ENCODE data around the gene GIGYF2.

The GIGYF2 gene

DNA sequence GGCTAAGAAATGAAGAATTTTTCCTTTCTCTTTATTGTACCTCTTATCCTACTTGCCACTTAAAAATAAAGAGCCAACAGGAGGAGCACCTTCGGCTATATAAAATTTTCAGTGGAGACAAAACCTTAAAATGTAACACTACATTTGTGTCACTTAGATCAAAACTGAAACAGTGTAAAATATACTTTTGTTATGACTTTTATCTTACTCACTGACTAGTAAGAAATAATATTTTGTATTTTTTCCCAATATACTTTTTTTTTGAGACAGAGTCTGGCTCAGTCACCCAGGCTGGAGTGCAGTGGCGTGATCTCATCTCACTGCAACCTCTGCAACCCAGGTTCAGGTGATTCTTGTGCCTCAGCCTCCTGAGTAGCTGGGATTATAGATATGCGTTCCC, 50.9 kb downstream of the GIGYF2 start:
- no peak for DNase-seq (ENCODE audit: low read depth in 1 of 2, low spot score in 1 of 2)

DNA sequence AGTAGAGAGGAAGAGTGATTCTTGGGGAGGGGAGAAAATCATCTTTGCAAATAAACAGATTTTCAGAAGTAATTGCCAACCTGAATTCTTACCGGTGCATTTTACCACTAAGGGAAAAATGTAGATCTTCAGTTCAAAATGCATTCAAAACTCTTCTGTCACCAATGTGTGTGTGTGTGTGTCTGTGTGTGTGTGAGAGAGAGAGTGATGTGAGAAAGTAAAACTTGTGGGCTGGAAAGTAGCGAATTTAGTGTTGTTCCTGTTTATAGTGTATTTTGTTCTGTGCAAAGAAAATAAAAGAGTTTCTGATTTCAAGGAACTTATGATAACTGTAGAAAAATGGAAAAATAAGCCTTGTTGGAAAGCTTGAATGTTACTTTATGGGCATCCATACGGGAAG, 52.2 kb downstream of the GIGYF2 start:
- DNase-seq (ENCODE audit: low read depth in 1 of 2, low spot score in 1 of 2): no peak

DNA sequence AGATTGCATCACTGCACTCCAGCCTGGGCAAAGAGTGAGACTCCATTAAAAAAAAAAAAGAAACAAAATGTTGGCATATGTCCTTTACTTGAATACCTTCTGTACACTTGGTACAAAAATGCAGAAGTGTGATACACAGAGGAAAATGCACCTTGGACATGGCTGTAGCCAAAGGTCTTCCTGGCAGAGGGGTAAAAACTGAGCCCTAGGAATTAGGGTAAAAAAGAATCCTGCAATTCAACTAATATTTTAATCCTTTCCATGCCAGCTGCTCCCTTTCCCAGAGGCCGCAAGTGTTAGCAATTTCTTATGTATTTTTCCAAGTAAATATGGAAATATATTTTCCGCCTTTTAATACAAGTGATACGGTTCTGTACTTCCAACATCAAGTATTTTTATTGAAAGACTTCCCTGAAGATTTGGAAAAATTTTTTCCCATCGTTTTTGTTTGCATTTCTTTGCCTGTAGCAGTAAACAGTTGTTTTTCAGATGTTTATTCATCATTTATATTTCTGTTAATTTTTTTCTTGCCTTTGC, 53.1 kb downstream of the GIGYF2 start:
- no peak for DNase-seq (ENCODE audit: low read depth in 1 of 2, low spot score in 1 of 2)

DNA sequence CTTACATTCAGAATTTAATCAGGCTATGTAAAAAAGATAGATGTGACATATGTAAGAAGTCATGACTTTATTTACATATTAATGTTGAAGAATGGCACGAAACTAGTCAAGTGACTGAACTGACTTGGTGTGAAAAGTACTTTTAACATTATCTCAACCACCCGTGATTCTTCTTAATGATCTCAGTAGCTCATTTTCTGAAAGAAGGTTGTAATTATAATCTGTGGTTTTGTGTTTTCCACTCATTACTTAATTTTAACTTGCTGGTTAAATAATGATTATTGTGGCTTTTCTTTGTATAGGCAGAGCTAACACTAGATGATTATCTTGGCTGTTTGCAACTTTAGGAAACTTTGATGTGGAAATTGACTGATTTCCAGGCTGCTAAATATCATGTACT, 60.8 kb downstream of the GIGYF2 start:
- no peak for DNase-seq (ENCODE audit: low read depth in 1 of 2, low spot score in 1 of 2)

DNA sequence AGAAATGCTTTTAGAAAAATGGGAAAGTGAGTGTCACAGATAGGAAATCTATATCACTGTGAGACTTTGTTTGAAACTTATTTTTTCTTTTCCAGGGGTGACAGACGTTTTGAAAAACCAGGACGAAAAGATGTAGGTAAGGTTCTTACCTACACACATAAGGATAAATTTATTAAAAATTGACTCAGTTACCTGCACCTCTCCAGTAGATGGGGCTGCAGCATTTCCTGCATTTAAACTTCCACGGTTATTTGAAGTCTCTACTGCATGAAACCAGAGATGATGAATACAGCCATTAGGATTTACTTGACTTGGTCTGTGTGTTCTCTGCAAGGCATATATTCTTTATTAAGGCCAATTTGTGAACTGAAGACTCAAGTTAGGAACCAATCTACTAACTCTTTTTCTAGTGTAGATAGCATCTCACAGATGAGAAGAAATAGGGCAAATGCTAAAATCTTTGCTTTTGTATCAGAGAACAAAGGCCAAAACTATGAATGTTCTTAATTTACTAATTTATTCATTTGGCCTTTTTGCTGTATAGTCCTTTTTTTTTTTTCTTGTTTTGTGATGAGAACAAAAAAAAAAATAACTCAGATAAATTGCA, 64.3 kb downstream of the GIGYF2 start:
- DNase-seq (ENCODE audit: low read depth in 1 of 2, low spot score in 1 of 2): no peak

DNA sequence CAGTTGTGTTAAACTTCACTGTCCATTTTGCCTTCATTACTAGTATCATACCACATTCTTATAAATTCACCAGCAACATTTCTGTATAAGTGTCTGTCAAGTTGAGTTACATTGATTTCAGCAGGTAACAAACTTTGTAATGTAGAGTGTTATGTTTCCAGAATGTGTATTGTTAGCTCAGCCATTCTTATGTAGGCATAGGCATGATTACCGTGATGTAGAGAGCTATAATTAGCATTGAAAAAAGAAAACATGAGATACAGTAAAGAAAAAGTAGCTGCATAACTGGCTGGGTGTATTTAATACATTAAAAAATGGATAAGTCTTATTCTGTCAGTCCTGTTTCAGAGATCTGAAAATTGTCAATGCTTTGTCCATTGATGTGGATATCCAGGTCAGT, 70.7 kb downstream of the GIGYF2 start:
- no peak for DNase-seq (ENCODE audit: low read depth in 1 of 2, low spot score in 1 of 2)

DNA sequence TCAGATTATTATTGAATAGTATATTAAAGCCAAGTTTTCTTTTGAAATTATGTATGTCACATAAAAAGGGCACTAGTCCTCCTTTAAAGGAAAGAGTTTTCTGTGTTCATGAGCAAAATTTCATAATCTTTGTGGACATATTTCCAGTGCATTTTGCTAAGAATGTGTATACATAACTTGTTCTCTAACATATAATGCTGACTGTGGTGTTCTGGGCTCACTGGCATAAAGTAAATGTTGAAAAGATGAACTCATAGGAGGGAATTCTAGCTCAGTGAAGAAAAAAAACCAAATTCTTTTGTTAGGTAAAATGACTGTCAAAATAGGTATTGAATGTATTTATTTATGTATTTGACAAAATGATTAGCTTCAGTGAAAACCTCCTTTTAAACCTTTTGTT, 73.1 kb downstream of the GIGYF2 start:
- no peak for DNase-seq (ENCODE audit: low read depth in 1 of 2, low spot score in 1 of 2)

DNA sequence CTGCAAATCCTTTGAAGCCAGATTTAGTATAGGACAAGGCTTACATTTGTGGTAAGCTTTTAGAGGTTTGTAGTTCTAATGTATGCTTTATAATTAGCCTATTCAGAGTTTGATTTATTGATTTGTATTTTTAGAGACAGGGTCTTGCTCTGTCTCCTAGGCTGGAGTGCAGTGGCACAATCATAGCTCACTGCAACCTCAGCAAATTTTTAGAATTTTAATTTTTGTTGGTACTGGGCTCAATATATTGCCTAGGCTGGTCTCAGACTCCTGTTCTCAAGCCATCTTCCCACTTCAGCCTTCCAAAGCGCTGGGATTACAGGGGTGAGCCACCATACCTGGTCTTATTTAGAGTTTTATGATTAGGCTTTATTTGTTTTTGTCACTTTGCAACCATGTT, 74.7 kb downstream of the GIGYF2 start:
- DNase-seq (ENCODE audit: low read depth in 1 of 2, low spot score in 1 of 2): no peak

DNA sequence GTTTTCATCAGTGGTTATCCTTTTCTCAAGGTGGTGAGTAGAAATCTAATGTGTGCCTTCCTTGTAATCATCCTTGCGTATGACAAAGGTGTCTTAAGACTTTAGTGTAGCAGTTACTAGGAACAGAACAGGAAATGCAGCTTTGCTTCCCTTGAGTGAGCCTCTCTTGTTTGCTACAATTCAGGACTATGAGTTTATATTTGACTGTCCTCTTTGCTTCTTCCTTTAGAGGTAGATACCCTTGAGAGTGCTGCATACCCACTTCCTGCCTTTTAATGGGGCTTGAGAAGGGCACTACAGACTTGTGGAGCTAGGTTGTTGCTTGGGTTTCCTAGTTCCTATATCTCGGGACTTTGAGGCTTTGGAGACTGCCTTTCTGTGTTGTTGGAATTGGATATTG, 75.4 kb downstream of the GIGYF2 start:
- DNase-seq (ENCODE audit: low read depth in 1 of 2, low spot score in 1 of 2): no peak

DNA sequence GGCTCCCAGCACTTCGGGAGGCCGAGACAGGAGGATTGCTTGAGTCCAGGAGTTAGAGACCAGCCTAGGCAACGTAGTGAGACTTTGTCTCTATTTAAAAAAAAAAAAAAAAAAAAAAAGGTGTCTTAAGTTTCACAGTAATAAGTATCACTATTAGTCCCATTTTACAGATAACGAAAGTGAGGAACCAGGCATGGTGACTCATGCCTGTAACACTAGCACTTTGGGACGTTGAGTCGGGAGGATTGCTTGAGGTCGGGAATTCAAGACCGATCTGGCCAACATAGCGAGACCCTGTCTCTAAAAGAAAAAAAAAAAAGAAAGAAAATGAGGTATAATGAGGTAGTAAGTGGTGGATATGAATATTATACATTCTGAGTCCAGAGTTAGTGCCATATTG, 76.7 kb downstream of the GIGYF2 start:
- no peak for DNase-seq (ENCODE audit: low read depth in 1 of 2, low spot score in 1 of 2)

DNA sequence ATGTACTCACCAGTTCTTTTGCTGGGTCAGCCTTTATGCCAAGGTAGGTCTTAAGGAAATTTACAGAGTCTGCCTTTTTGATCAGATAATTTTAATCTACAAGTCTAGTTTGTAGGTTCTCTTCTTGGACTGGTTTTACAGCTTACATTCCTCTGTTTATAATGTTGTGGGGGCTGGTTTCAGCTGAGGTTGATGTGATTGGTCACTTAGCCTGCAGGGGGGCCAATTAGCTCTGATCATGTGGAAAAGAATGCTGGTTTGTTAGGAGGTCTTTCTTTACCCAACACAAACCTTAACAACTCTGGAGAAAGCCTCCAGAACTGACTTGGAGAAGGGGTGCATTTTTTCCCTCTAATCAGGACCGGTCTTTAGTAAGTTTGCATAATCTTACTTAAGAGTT, 79.3 kb downstream of the GIGYF2 start, which contains the start of gene KCNJ13:
Gene KCNJ13 (minus strand): TSS at position 131 of the 400 bp plus-strand sequence. CDS start 5,203 bp downstream, outside the sequence.
- no peak for DNase-seq (ENCODE audit: low read depth in 1 of 2, low spot score in 1 of 2)

DNA sequence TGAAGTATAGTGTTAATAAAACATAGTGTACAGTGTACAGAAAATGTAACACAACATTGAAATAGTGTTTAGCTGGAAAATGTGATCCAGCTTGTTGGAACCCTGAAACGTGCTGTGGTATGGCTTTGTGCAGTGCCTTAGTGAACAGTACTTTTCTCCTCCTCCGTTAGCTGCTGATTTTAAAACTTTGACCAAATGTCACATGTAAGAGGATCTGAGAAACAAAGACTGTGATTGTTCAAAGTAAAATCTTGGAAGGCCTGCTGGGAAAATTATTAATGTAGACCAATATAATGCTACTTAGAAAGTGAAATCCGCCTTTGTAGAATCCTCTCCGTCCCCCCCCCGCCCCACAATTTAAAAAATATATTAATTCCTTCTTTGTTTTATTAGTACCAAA, 80.1 kb downstream of the GIGYF2 start:
- DNase-seq (ENCODE audit: low read depth in 1 of 2, low spot score in 1 of 2): no peak

DNA sequence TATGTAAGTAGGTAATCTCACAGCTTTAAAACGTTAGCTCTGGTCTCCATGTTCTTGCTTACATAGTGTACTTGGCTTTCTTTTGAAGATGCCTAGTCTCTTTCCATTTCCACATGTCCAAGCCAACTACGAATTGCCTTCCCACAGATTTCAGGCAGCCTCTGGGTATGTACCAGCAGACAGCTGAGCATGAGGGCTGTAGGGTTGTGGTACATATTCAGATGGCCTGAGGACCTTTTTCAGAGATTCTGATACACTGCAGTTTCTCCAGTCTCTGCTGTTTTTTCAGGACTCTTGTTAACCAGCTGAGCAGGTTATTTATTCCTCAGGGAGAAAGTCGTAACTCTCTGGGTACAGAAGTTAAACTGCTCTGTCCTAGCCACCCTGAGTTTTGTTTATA, 82.3 kb downstream of the GIGYF2 start:
- DNase-seq (ENCODE audit: low read depth in 1 of 2, low spot score in 1 of 2): no peak

DNA sequence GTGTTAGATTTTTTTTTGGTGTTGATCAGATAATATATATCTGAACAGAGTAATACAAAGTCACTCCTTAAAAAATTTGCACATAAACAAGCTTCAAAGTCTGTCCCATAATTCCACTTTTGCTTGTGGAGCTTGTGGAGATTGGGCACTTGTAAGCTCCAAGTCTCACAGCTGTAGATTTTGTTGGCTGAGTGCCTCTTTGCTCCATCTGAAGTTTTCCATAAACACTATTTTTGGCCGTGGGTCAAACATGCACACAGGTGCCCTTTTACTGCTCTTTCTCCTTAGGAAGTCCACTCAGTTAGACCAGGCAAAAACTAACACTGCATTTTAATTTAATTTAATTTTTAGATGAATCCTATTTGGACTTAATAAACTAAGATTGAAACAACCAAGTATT, 82.8 kb downstream of the GIGYF2 start:
- DNase-seq (ENCODE audit: low read depth in 1 of 2, low spot score in 1 of 2): no peak

DNA sequence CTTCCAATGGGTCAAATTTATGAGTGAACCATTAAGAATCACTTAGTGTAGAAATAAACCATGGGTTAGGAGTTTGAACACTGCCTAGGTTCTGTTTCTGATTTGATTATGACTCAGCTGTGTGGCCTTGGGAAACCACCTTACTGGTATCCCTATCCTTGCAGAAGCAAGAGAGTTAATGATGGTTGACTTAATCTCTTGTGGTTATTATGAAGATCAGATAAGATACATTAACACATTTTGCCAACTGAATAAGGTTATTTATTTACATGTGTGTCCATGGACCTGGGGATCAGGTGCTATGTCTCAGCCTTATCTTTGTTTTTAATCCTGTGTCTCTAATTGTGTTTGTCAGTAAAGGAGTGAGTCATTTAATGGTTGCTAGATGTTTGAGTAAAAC, 84.6 kb downstream of the GIGYF2 start:
- DNase-seq (ENCODE audit: low read depth in 1 of 2, low spot score in 1 of 2): no peak

DNA sequence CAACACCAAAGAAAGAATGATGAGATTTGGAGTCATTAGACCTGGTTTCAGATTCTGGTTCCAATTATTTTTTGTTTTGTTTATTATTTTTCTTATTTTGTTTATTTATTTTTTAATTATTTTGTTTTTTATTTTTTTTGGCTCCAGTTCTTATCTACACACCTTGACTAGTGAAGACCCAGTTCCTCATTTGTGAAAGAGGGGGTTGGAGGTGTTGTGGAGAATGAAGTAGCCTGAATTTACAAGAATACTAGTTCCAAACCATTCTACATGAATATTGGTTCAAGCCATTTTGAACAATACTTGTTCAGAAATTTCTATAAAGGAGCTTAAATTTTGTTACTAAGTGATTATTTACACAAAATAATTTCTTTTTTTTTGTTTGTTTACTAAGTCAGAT, 86.1 kb downstream of the GIGYF2 start:
- DNase-seq (ENCODE audit: low read depth in 1 of 2, low spot score in 1 of 2): no peak

DNA sequence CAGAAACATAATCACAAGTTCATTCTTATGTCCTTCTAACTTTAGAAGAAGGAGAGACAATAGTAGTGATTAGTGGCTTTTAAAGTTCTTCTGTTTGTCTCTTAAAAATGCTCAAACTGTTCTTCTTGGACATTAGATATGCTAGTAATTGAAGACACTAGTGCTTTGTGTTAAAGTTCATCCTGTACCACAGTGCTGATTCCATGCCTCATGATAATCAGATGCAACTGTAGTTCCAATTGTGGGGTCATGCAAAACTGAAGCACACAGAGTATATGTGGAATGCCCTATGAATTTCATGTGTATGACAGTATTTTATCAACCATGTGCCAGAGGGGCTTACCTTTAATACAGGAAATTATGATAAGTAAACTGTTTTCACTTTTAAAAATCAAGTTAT, 90.7 kb downstream of the GIGYF2 start:
- no peak for DNase-seq (ENCODE audit: low read depth in 1 of 2, low spot score in 1 of 2)

DNA sequence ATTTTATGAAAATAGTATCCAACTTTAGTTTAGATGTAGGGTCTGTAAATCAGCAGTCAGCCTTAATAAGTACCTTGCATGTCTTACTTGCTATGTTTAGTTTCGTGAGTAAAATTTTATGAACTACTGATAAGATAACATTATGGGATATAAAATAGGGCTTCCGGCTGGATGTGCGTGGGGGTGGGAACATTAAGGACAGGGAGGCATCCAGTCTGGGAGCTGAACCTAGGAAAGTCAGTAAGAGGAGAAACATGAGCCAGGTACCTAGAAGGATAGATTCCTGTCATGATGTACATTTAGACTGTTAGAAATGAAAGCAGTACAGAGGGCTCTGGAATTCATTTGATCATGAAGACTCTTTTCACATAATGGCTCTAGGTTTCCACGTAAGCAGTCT, 92.0 kb downstream of the GIGYF2 start:
- no peak for DNase-seq (ENCODE audit: low read depth in 1 of 2, low spot score in 1 of 2)

DNA sequence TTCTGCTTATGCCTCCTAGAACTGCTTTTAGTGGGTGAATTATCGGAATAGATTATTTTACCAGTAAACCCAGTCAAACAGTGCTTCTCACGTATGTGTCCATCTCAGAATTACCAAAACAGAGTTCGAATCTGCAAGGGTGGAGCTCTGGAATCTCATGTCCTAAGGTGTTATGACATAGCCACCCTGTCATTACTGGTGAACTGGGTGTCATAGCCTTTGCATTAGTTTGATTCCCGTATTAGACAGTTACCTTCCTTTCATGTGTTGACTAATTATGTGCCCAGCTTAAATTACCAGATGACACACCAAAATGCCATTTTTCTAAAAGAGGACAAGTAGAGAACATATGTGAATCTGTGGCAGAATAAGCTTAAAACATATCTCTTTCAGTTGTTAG, 94.4 kb downstream of the GIGYF2 start:
- DNase-seq (ENCODE audit: low read depth in 1 of 2, low spot score in 1 of 2): no peak

DNA sequence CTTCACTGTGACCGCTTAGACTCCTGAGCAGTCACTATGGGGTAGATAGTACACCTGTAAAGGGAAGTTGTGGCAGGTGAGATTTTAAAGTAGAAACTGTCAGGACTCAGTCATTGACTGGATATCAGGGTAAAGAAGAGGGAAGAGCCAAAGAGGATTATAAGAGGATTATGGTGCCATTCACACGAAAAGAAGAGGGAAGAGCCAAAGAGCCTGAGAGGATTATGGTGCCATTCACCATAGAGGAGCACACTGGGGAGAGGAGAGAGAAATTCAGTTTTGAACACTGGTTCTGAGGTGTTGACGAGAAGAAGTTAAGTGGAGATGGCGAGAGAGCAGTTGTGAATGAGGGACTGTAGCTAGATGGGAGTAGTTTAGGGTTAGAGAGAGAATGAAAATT, 96.1 kb downstream of the GIGYF2 start:
- DNase-seq (ENCODE audit: low read depth in 1 of 2, low spot score in 1 of 2): no peak

DNA sequence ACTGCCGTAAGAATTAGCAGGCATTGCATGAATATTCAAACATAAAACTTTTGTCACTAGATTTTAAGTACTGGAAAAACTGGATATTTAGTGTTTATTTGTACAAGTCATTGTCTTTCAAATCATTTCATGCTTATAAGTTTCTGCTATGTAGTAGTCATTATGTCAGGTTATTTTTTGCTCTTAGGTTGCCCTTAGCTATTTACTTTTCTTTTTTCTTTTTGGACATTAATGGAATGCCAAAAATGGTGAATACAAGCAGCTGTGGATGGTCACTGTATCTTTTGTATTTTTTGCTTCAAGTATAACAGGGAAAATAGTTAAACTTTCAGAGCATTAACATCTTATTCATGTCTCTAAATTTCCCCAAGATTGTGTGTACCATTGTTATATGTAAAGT, 97.8 kb downstream of the GIGYF2 start:
- DNase-seq (ENCODE audit: low read depth in 1 of 2, low spot score in 1 of 2): no peak

DNA sequence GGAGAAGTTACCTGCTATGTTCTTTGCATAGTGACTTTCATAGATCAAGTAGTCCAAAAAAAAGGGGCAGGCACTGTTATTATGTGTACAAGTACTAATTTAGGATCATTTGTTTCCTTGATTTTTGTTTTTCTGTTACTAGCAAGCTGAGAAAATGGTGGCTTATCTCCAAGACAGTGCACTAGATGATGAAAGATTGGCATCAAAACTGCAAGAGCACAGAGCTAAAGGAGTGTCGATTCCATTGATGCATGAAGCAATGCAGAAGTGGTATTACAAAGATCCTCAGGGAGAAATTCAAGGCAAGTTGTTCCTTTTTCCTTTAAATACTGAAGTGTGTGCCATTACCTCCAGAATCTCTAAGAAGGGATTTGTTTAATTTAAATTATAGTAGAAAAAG, 98.8 kb downstream of the GIGYF2 start:
- no peak for DNase-seq (ENCODE audit: low read depth in 1 of 2, low spot score in 1 of 2)

DNA sequence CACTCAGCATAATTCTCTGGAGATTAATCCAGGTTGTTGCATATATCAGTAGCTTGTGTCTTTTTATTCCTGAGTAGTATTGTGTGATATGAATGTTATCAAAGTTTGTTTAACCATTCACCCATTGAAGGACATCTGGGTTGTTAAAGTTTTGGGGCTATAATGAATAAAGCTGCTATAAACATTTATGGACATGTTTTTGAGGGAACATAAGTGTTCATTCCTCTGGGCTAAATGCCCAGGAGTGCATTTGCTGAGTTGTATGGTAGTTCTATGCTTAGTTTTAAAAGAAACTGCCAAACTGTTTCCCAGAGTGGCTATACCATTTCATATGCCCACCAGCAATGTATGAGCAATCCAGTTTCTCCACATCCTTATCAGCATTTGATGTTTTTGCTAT, 101.1 kb downstream of the GIGYF2 start:
- no peak for DNase-seq (ENCODE audit: low read depth in 1 of 2, low spot score in 1 of 2)

DNA sequence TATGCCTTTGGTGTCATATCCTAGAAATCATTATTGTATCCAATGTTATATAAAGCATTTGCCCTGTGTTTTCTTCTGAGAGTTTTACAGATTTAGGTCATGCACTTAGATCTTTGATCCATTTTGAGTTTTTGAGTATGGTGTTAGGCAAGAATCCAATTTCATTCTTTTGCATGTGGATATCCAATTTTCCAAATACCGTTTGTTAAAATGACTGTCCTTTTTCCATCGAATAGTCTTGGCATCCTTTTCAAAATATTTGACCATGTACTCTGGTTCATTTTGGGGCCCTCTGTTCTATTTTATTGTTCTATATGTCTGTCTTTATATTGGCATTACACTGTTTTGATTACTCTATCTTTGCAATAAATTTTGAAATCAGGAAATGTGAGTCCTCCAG, 103.0 kb downstream of the GIGYF2 start:
- DNase-seq (ENCODE audit: low read depth in 1 of 2, low spot score in 1 of 2): no peak

All from stimulated activated CD4-positive, alpha-beta T cell treated with anti-CD3 and anti-CD28 coated beads, Interleukin-15, amount 100 ng/mL, for 1 hour (primary cell).